PC-3 (cell line): Measurements from ENCODE around the gene GADL1. TPM values are rescaled to one million over a fixed set of nuclear protein-coding genes. Genes with fewer than 3 reads are reported as not detected.

Experiments
- ATAC-seq: fragments of 200-7000 bp; cut with Tn5 transposase; 2 replicates; pipeline ENCODE4 v1.9.1; 2020; ENCODE audit warnings: mild to moderate bottlenecking, moderate library complexity
- BruUV-seq: library from RNA; stranded (reverse); fragments of 400-500 nt; replicated peaks from 2 replicates; lab custom pipeline; 2021; lab: Mats Ljungman, UMichigan
- CTCF ChIA-PET: fragments of 300-600 bp; sonication (Branson Sonifier 250); formaldehyde crosslinking; loops from one replicate; lab custom pipeline; 2022; ENCODE audit warnings: antibody characterized with exemption; lab: Charles Lee
- POLR2A ChIA-PET: fragments of 300-600 bp; sonication (Branson Sonifier 250); formaldehyde crosslinking; loops from one replicate; lab custom pipeline; 2022; ENCODE audit warnings: antibody characterized with exemption; ENCODE audit not compliant: unreplicated experiment; lab: Charles Lee
- DNase-seq: peaks from one replicate; pipeline ENCODE4 v3.0.0-alpha.2; 2015
- H2AFZ ChIP-seq: fragments of 300-600 bp; sonication (generic); 2 replicates; pipeline ENCODE4 v1.6.0; 2016; ENCODE audit warnings: antibody characterized with exemption, low read length
- H3F3A ChIP-seq: fragments of 300-600 bp; sonication (generic); one replicate; pipeline ENCODE4 v1.6.0; 2017; ENCODE audit warnings: antibody characterized with exemption, low read length, control low read depth, mild to moderate bottlenecking; ENCODE audit not compliant: unreplicated experiment
- H3K27ac ChIP-seq: fragments of 300-600 bp; sonication (generic); 2 replicates; pipeline ENCODE4 v1.5.1; 2016; ENCODE audit warnings: mild to moderate bottlenecking, low read length
- H3K27me3 ChIP-seq: fragments of 300-600 bp; sonication (generic); 2 replicates; pipeline ENCODE4 v1.6.1; 2016; ENCODE audit warnings: low read length, mixed read lengths
- H3K36me3 ChIP-seq: fragments of 300-600 bp; sonication (generic); 2 replicates; pipeline ENCODE4 v1.6.1; 2016; ENCODE audit warnings: low read depth, mixed run types, low read length, mixed read lengths
- H3K4me1 ChIP-seq: fragments of 300-600 bp; sonication (generic); 2 replicates; pipeline ENCODE4 v1.5.1; 2016; ENCODE audit warnings: low read length; ENCODE audit not compliant: insufficient read depth
- H3K4me2 ChIP-seq: fragments of 300-600 bp; sonication (generic); 2 replicates; pipeline ENCODE4 v1.6.0; 2016; ENCODE audit warnings: low read length
- H3K4me3 ChIP-seq: fragments of 300-600 bp; sonication (generic); 2 replicates; pipeline ENCODE4 v1.5.1; 2016; ENCODE audit warnings: mild to moderate bottlenecking, low read length, mixed read lengths
- H3K79me2 ChIP-seq: fragments of 300-600 bp; sonication (generic); 2 replicates; pipeline ENCODE4 v1.6.1; 2017; ENCODE audit warnings: low read length, mixed read lengths
- H3K9ac ChIP-seq: fragments of 300-600 bp; sonication (generic); 2 replicates; pipeline ENCODE4 v1.6.0; 2016; ENCODE audit warnings: mild to moderate bottlenecking, low read length
- H3K9me2 ChIP-seq: fragments of 300-600 bp; sonication (generic); replicated peaks from 2 replicates; pipeline ENCODE4 v1.6.1; 2016; ENCODE audit warnings: mixed run types, low read length, mixed read lengths
- H3K9me3 ChIP-seq: fragments of 300-600 bp; sonication (generic); 2 replicates; pipeline ENCODE4 v1.6.1; 2016; ENCODE audit warnings: low read length, mixed read lengths
- H4K20me1 ChIP-seq: fragments of 300-600 bp; sonication (generic); 2 replicates; pipeline ENCODE4 v1.6.1; 2016; ENCODE audit warnings: low read length, mixed read lengths
- EZH2 ChIP-seq: fragments of 300-600 bp; sonication (generic); IDR thresholded peaks from one replicate; pipeline ENCODE4 v1.6.1; 2017; ENCODE audit warnings: antibody characterized with exemption, mild to moderate bottlenecking, low read length; ENCODE audit not compliant: unreplicated experiment
- EZH2phosphoT487 ChIP-seq: fragments of 300-600 bp; sonication (generic); IDR thresholded peaks from 2 replicates; pipeline ENCODE4 v1.6.1; 2018; ENCODE audit warnings: mild to moderate bottlenecking, antibody characterized with exemption, low read length, borderline replicate concordance
- intact Hi-C: fragments of 100-400 bp; cut with micrococcal nuclease; formaldehyde crosslinking; loops from 2 replicates; pipeline ENCODE4 v1.9.0; 2023
- total RNA-seq: library from RNA; depleted of rRNA; stranded (reverse); fragments of >200 nt; gene quantifications from 2 replicates; pipeline ENCODE4 v1.2.3, GENCODE V29; 2014
- TF ChIP-seq, protein P1 (sequence below): fragments of 300-600 bp; sonication (generic); conservative IDR thresholded peaks from 2 replicates; pipeline ENCODE4 v1.5.1; 2017; ENCODE audit warnings: antibody characterized with exemption, low read depth, mild to moderate bottlenecking, low read length

The GADL1 gene
- total RNA-seq, 1 experiment from 2014 or later: not detected

DNA sequence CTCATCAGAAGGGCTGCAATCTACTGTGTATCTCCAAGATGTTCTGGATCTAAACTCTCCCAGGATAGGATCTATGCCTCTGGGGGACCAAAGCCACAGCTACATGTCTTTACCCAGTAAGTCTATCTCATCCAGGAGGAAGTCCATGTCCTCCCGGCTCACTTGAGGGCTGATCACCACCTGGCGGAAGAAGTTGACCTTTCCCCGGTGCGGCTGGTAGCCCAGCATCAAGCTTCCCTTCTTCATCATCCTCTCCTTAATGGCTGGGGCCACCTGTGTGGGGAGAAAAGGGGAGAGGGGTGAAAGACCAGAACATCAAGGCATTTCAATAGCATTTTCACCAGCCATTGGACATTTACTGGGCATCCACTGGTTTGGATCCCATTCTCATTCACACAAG is 166.3 kb downstream of the GADL1 start:
- CTCF ChIA-PET: no interaction called here

DNA sequence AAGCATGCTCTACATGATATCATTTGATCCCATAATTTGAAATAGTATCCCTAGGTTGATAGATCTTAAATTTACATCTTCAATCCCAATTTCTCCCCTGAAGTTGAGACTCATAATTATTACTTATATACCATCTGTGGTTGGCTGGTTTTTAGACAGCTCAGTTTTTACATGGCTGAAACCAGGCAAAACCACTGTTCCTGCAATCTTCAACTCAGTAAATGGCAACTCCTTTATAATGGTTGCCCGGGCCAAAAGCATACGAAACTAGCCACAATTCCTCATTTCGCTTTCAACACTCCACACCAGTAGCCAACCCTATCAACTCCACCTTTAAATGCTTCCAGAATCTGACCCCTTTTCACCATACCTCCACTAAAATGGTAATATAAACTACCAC is 169.6 kb downstream of the GADL1 start:
- no peak overlapping the region for H2AFZ ChIP-seq
- H3K4me3 ChIP-seq: no peak overlapping the region
- no peak for TF ChIP-seq EZH2
- TF ChIP-seq, protein P1, sequence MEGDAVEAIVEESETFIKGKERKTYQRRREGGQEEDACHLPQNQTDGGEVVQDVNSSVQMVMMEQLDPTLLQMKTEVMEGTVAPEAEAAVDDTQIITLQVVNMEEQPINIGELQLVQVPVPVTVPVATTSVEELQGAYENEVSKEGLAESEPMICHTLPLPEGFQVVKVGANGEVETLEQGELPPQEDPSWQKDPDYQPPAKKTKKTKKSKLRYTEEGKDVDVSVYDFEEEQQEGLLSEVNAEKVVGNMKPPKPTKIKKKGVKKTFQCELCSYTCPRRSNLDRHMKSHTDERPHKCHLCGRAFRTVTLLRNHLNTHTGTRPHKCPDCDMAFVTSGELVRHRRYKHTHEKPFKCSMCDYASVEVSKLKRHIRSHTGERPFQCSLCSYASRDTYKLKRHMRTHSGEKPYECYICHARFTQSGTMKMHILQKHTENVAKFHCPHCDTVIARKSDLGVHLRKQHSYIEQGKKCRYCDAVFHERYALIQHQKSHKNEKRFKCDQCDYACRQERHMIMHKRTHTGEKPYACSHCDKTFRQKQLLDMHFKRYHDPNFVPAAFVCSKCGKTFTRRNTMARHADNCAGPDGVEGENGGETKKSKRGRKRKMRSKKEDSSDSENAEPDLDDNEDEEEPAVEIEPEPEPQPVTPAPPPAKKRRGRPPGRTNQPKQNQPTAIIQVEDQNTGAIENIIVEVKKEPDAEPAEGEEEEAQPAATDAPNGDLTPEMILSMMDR: no peak
- no peak for TF ChIP-seq EZH2phosphoT487
- no peaks in the 10 kb centered on the region for H3K27me3 ChIP-seq
- peaks cover 22% of the 10 kb centered on the region for H3K4me1 ChIP-seq
- DNase-seq: no peak
- CTCF ChIA-PET: no interaction called here
- intact Hi-C loops: no loop called here
- no TSS peak for BruUV-seq
- H3K9me2 ChIP-seq: no peaks in the 10 kb centered on the region
- POLR2A ChIA-PET: no interaction called here
- H3K79me2 ChIP-seq: no peaks in the 10 kb centered on the region
- H3F3A ChIP-seq: peaks cover 6% of the 10 kb centered on the region
- no peaks in the 10 kb centered on the region for H3K9me3 ChIP-seq
- H3K9ac ChIP-seq: no peak overlapping the region
- no peak for ATAC-seq
- H3K27ac ChIP-seq: no peak overlapping the region
- no peak overlapping the region for H3K4me2 ChIP-seq
- no peaks in the 10 kb centered on the region for H4K20me1 ChIP-seq
- no peaks in the 10 kb centered on the region for H3K36me3 ChIP-seq

More for the DNA sequence above, 166.3 kb downstream of the GADL1 start:
- Histone ChIP-seq H3K79me2 (no peaks in the 10 kb centered on the region), H3K9ac (no peak overlapping the region), H3F3A (no peaks in the 10 kb centered on the region), H3K4me1 (peaks cover 14% of the 10 kb centered on the region), H4K20me1 (no peaks in the 10 kb centered on the region), H2AFZ (no peak overlapping the region), H3K9me3 (no peaks in the 10 kb centered on the region), H3K27ac (no peak overlapping the region), H3K9me2 (no peaks in the 10 kb centered on the region), H3K4me2 (no peak overlapping the region), H3K4me3 (no peak overlapping the region), H3K27me3 (no peaks in the 10 kb centered on the region), H3K36me3 (no peaks in the 10 kb centered on the region)
- TF ChIP-seq EZH2phosphoT487 (no peak), EZH2 (no peak)
- TF ChIP-seq, protein P1: no peak
- POLR2A ChIA-PET: no interaction called here
- intact Hi-C loops: no loop called here
- ATAC-seq: no peak
- DNase-seq: no peak
- BruUV-seq: no TSS peak

DNA sequence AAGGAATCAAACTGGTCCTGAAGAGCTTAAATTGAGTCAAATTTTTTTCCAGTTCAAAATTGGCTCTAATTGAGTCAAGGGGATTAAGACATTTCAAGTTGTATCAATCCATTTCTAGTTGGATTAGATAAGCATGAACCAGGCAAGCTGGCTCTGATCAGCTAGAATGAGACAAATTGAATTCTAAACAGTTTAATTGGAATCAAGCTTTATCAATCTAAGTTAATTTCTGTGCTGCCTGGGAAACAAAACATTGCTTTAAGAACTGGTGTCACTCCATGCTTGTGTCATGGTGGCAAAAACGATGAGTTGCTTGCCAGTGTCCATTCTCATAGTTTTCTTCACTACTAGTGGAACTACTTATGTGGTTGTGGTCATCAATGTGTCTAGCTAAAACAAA is 171.2 kb downstream of the GADL1 start:
- Histone ChIP-seq H2AFZ (no peak overlapping the region), H4K20me1 (no peaks in the 10 kb centered on the region), H3K4me3 (no peak overlapping the region), H3K36me3 (no peaks in the 10 kb centered on the region), H3K9ac (no peak overlapping the region), H3K4me1 (peaks cover 22% of the 10 kb centered on the region), H3K9me2 (no peaks in the 10 kb centered on the region), H3K4me2 (no peak overlapping the region), H3K79me2 (no peaks in the 10 kb centered on the region), H3K9me3 (no peaks in the 10 kb centered on the region), H3K27me3 (no peaks in the 10 kb centered on the region), H3K27ac (no peak overlapping the region), H3F3A (peaks cover 6% of the 10 kb centered on the region)
- TF ChIP-seq EZH2phosphoT487 (no peak), EZH2 (no peak)
- TF ChIP-seq, protein P1: no peak
- BruUV-seq: no TSS peak
- ChIA-PET CTCF (no interaction called here), POLR2A (no interaction called here)
- DNase-seq (no peak), ATAC-seq (no peak)
- intact Hi-C loops: no loop called here
